Inferior parietal cortex (tissue), 1 donor: ENCODE data around the gene PRKD1.

ENCODE experiments used
- DNase-seq: peaks from one replicate; pipeline ENCODE4 v3.0.0-alpha.2; 2016; ENCODE audit errors: extremely low spot score

The PRKD1 gene

DNA sequence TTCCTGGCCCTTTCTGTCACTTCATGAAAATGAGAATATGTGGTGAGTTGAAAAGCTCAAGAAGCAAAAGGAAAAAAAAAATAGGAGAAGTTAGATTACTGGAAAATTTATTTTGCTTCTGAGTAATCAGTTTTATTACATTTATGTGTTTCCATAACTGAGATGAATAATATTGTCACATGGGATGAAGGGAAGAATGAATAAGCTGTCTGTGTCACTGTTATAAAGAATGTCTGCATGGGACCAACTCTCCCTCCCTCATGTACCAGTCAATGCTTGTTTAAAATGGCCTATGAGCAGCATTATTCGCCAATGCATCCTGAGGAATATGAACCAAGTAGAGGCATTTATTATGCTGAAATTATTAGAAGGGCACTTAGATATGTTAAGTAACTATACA is 246.3 kb downstream of the PRKD1 start:
- no peak for DNase-seq

DNA sequence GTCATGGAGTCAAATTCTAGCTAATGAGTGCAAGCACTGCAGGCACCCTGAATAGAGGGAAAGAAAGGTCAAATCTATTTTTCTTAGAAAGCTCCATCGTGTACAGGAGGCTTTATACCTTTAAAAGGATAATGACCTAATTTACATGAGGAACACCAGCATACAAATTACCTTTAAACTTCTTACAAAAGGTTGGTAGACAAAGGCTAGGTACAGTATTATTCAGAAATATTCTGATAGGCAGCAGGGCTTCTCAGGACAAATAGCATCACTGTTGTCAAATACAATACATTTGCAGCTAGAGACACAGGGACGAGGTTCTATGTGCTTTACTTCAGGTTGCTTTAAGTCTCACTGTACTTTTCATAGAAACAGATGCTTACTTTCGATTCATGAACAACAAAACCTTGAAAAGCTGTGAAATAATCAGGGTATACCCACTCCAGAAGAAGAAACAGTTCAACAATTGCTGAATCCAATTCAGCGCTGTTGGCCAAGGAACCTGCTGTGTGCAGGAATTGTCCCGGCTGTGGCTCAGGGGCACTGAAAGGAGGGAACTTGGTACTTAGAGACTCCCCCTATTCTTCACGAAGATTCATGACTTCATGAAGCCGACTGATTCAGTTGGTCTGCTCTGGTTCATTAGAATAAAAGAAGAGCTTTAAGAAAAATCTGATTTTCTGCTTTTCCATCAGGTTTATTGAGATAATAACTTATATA is 252.9 kb downstream of the PRKD1 start:
- no peak for DNase-seq

DNA sequence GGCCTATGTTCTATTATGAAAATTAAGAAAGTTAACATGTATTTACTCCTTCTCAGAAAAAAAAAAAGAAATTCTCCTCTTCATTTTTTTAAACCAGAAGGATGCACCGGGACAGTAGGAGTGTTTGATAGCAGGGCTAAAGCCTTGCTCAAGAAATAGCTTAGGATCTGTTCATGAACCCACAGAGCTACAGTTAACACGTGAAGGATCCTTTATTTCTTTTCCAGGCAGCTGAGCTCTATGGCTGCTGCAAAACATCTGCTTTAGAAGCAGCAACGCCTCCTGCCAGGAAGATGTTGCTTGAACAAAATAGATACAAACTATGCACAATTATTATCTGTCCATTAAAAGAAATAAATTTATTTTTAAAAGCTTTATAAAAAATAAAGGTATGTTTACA is 254.8 kb downstream of the PRKD1 start:
- no peak for DNase-seq

DNA sequence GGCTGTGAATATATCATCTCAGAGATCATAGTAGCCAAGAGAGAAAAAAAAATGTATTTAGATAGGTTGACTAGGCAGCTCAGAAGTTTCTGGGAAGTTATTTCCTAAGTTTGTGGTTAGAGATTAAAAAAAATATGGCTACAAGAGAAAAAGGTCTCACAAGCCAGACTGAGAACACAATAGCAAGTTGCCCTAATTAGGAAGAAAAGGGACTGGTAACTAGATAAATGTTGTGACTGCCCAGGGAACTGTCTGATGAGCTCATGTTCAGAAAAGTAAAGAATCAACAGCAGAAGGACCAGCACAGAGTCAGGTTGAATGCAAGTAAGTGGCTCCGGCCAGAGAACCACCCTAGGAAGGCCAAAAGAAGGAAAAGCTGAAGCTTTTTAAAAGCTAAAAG is 256.6 kb downstream of the PRKD1 start:
- DNase-seq, result no peak

DNA sequence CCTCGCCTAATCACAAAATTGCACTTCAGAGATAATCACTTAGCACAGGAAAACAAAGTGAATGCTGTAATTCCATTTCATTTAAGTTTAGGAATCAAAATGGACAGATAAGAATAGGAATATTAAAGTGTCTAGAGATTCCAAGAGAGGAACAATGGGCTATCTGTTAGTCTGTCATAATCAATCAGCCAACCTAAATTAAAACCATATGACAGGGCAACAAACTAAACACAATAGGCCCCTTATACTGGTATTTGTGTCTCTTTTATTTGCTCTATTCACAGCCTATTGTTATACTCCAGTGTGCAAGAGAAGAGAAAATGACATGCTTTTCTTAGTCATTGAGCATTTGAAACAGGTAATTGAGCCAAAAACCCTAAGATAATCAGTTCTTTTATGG is 259.4 kb downstream of the PRKD1 start:
- DNase-seq, result peak; percentile 46

DNA sequence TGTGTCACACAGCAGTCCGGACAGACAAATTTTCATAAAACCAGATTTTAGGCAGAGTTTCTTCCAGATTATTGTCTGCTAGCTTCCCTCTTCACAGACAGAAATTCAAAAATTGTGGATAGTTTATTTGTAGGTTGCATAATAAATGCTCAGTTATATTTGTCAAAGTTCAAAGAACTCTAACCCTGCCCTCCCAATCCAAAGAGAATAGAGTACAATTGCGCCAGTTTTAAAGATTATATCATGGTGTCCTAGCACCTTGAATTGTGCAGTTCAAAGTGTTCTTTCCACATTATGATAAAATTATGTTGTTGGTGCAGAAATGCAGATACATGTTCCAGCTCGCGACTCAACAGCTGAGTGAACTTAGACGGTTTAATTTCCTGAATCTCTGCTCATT is 263.1 kb downstream of the PRKD1 start:
- DNase-seq, result no peak

DNA sequence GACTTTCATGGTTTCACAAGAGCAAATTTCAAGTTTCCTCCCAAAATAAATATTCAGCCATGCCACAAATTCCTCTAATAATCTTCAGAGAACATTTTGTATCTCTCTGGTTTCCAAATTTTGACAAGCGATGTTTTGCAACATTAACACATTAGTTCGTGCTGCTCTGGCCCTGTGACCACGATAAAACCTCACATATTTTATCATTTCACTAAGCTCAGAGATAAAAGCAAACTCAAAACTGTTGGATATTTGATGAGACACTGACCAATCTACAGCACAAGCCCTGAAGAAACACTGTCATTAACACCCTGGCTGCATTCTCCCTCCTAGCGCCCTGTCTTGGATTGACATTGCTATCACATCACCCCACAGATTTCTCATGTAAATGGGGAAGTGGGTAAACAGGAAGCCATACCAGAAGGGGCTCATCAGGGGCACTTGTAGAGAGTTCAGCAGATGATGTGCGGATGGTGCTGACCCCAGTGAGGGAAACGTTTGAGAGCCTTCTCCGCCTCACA is 264.3 kb downstream of the PRKD1 start:
- no peak for DNase-seq

DNA sequence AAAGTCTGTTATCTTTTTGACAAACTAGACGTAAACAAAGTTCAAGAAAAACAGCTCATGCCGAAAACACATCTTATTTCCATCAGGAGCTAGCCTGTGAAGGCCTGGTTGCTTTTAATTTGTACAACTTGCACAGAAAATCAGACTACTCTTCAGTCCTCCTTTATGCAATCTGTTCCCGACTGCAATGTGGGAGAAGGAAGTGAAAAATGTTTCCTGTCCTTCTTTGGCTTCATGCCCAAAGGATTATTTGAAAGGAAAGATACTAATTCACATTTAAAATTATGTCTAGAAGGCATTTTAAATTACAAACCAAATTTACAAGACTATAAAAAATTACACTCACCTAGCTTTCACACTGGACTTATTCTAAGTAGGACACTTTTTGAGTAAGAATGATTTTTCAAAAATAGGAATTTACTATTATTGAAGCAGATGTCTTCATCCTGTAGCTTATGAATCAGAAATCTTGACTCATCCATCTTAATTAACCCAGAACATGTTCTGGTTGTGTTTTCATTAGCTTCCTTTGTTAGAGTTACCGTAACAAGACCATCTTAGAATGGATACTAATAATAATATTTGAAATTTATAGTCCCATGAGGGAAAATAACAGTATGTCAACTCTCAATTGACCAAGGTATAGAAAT is 272.6 kb downstream of the PRKD1 start:
- peak; percentile 44 for DNase-seq

DNA sequence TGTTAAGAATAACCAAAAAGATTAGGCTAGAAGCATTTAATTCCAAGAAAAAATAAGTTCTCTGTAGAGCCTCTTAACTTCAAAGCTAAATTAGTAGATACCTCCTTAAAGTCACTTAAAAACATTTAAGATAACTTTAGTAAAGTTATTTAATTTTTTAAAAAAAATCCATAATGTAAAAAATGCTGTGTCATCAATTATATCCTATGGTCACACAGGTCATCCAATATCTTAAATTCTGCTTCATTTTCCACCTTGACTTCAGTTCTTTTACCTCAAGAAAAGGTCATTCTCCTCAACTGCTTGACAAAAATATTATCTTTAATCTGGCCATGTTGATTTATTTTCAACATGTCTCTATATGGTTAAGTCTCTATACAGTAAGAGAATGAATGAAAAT is 274.3 kb downstream of the PRKD1 start:
- DNase-seq, result no peak

DNA sequence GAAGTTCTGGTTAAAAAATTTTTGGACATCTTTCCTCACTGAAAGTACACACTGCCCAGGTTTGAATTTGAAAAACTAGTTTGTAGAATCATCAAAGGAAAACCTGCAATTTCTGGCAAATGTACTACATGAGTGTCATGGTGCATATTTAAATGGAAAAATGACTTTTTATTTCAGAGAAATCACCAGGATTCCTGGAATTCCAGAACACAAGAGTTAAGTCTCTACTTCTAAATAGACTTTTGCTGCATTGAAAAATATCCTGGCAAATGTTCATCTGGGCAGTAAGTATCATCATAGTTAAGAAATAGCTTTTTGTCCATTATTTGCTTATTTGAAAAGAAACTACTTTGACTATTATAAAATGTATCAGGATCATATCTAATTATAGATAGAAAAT is 275.1 kb downstream of the PRKD1 start:
- DNase-seq, result no peak

DNA sequence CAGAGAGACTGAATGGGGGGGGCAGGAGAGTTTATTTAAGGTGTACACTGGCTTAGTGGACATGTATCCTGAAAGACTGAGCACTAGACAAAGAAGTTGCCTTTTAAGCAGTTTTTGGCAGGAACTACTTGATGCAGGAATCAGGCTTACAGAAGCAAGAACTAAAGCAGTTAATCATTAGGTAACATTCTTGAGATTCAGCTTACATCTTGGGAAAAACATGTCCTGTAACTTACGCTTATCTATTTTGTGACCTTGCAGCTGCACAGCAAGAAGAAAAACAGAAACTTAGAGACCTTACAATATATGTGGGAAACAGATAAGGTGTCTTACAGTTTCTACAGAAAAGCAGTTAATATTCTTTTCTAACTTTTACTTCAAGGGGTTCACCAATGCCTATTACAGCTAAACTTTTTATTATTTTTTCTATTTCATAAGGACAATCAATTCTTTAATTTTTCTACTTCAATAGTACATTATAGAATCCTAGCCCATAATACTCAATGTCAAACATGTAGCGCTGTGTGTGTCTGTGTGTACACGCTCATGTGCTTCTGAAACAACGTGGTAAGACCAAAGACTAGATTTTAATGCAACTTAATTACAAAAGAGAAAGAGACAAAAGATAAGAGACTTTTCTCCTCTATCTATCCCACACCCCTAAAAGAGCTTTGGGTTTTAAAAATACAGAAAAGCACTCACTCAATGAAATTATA is 276.9 kb downstream of the PRKD1 start:
- DNase-seq, result no peak

DNA sequence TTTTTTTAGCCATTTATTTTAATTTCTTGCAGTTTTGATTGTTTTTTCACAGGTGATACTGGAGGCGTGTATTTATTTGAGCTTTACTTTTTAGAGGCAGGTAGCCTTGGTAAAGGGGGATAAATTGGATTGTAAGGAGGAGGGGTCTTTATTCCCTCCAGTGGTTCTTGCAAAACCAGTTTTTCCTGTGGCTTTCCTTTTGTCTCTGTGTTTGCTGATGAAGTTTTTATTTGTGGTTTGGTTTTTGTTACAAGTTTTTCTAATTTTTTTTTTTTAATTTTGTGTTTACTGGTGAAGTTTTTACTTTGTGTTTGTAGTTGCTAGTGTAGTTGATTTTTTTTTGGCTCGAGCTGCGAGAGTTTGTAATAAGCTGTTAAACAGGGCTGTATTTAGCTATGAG is 278.5 kb downstream of the PRKD1 start:
- no peak for DNase-seq

DNA sequence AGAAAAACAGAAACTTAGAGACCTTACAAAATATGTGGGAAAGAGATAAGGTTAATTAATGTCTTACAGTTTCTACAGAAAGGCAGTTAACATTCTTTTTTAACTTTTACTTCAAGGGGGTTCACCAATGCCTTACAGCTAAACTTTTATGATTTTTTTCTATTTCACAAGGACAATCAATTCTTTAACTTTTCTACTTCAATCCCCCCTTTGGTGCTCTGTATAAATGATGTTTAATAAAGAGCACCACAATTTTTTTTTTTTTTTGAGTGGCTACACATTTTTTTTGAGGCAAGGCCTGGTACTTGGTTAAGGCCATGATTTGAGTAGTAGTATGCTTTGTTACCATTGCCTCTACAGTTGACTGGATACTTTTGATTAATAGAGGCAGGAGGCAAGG is 279.6 kb downstream of the PRKD1 start:
- no peak for DNase-seq

DNA sequence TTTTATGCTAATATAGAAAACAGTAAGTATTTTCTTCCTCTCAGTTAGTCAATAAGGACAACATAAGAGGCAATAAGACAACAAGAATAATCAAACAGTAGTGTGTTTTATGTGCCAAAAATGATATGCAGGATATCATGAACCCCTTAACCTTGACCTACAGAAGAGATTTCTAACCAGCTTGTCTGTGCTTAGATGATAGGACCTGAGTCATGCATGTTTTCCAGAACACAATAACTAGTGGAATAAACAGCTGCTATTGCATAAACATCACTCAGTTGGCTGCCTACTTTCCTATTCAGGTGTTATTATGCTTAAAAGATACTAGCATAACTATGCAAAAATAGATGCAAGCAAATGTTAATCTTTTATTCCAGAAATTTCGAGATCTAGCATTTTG is 282.5 kb downstream of the PRKD1 start:
- no peak for DNase-seq

DNA sequence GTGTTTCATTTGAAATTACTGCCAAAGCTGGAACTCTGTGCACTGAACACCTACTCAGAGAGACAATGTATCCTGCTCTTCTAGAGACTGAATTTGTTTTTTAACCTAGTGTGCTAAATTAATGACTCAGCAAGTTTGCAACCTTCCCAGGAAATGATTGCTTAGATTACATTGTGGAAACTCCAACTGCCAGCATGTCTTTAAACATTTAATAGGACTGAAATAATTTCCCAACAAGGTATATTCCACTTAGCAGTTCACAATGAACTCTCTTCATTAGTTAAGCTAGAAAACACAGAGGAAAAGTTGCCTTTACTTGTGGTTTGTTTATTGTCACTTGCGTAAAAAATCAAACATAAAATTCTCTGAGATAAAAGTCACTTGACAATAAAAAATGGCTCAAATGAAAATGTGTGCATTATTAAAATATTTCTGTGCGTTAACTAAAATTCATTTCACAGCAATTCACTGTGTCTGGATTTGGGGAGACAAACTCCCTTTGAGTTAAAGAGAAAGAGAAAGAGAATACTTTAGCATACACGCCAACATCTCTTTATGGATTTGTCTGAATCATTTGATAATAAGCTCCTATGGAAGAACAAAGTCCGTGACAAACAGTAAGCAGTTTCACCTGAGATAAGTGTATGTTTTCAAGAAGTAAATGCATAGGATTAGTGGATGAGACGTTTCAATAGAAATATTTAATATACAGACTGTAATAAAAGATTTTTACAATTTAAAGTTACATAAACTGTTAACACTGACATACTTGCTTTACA is 284.0 kb downstream of the PRKD1 start:
- DNase-seq, result no peak

DNA sequence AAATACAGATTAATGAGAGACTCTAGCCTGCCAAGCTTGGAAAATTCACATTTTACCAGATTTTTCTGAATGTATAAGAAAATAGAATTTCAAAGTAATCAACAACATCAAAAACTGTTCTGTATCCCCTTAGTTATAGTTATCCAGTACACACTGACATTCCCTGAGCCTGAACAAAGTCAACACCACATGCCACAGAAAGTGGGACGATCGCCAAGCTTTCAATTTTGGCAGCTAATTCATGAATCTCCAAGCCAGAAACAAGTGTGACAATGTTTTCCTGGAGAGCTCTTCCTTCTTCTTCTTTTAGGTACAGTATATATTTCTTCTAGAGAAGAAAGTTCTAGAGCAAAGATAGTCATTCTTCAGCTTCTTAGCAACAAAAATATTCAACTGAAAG is 290.2 kb downstream of the PRKD1 start:
- peak; percentile 77 for DNase-seq

DNA sequence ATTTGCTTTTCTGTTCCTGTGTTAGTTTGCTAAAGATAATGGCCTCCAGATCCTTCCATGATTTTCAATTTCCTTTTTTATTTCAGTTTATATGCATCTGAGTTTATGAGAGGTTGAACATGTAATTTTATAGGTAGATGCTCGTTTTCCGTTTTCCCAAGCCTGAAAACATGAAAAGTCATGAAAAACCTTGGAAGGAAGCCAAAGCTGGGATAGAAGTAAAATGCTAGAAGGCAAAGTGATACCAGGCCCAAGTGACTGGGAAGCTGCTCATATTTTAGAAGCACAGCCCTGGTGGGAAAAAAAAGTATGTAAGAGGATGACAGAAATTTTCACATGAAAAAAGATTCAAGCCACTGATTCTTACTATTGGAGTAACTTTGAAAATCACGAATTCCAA is 290.8 kb downstream of the PRKD1 start:
- no peak for DNase-seq

DNA sequence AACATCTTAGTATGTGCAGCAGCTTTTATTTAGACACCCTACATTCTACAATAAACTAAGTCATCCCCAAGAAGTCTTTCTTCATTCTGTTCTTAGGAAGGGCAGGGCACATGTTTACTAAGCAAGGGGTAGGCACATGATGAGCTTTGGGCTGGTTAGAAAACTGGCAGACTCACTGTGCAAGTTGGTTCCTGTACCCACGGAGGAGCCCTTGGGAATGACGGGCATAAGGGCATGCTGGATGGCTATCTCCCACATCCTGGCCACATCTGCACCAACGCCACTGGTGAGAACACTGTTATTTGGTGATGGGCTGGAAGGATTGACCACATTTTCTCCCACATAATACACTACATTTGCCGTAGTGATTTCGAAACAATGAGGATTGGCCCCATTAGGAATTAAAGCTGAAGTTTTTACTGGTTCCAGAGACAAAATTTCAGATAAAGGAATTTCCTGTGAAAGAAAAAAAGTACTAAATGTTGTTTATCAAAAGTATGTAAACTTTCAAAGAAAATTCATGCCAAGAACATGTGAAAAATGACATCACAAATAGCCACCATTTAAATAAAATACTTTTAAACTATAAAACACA is 297.0 kb downstream of the PRKD1 start:
- DNase-seq, result no peak

DNA sequence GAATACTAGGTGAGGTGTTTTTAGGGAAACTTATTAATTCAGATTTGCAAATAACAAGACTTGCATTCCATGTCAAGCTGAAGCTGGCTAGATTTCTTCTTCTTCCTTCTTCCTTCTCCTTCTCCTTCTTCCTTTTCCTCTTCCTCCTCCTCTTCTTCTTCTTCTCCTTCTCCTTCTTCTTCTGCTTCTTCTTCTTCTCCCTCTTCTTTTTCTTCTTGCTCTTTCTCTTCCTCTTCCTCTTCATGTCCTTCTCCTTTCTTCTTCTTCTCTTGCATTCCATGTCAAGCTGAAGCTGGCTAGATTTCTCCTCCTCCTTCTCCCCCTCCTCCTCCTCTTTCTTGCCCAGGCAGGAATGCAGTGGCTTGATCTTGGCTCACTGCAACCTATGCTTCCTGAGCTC is 297.8 kb downstream of the PRKD1 start:
- DNase-seq, result no peak

DNA sequence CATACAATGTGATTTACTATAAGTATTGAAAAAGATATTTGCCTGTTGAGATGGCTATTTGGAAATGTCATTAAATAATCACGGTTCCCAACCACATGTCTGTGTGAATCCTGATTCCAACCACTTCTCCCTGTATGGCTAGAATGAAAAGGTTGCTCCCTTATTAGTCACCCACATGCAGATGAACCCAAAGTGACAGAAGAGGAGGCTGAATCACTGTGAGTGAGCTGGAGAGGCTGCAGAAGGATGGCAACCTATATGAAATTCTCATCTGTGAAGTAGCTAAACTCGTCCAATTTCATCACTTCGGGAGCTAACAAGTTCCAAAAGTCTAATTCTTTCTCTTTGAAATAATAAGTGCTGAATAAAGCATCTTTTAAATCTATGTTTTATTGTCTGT is 300.5 kb downstream of the PRKD1 start:
- no peak for DNase-seq

DNA sequence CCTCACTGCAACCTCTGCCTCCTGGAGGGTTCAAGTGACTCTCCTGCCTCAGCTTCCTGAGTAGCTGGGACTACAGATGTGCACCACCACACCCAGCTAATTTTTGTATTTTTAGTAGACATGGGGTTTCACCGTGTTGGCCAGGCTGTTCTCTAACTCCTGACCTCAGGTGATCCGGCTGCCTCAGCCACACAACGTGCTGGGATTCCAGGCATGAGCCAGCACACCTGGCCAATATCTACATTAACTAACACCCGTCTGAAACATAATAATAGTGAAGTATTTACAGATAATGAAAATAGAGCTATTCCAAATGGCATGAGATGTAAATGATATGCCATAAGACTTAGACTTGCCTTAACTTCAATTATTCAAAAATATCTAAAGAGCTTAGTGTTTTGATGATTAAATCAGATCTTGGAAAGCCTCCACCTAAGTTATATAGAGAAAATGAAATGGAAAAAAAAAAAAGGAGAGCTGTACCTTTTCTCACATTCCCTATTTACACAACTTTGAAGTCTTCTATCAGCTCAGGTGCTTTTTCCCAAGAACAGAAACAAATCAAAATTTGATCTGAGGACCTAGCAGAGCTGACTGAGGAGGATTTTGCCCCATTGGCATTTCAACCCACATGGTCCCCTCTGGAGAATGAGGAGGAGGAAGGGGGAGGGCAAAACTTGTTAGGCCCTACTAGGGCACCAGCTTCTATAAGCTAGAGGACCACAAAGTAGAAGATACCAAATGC is 309.2 kb downstream of the PRKD1 start:
- no peak for DNase-seq
